Neuronal stem cell (in vitro differentiated cells): ENCODE measurements around the gene IL33.

ENCODE experiments used
- DNase-seq: peaks from one replicate; pipeline ENCODE4 v3.0.0-alpha.2; 2013; ENCODE audit warnings: low spot score
- H2AFZ ChIP-seq: one replicate; pipeline ENCODE4 v1.6.1; 2013; ENCODE audit warnings: mild to moderate bottlenecking, low read length, inconsistent platforms
- H2AK5ac ChIP-seq: 2 replicates; pipeline ENCODE4 v1.6.1; 2013; ENCODE audit warnings: low read depth, mild to moderate bottlenecking, inconsistent platforms, low read length, moderate library complexity, mixed read lengths
- H2BK120ac ChIP-seq: 2 replicates; pipeline ENCODE4 v1.6.1; 2013; ENCODE audit warnings: low read depth, mild to moderate bottlenecking, inconsistent platforms, low read length, moderate library complexity, mixed read lengths
- H2BK12ac ChIP-seq: one replicate; pipeline ENCODE4 v1.6.1; 2013; ENCODE audit warnings: low read length, inconsistent platforms
- H2BK15ac ChIP-seq: 2 replicates; pipeline ENCODE4 v1.6.1; 2013; ENCODE audit warnings: mild to moderate bottlenecking, low read length, inconsistent platforms, mixed read lengths
- H2BK5ac ChIP-seq: one replicate; pipeline ENCODE4 v1.6.1; 2013; ENCODE audit warnings: inconsistent platforms, mild to moderate bottlenecking, low read length, moderate library complexity
- H3K14ac ChIP-seq: one replicate; pipeline ENCODE4 v1.6.1; 2013; ENCODE audit warnings: low read length, inconsistent platforms
- H3K18ac ChIP-seq: 2 replicates; pipeline ENCODE4 v1.6.1; 2013; ENCODE audit warnings: low read length, inconsistent platforms
- H3K23ac ChIP-seq: 2 replicates; pipeline ENCODE4 v1.6.1; 2013; ENCODE audit warnings: low read depth, mild to moderate bottlenecking, mixed read lengths, low read length, inconsistent platforms; ENCODE audit not compliant: poor library complexity
- H3K27ac ChIP-seq: replicated peaks from 3 replicates; pipeline ENCODE4 v1.5.1; 2013; ENCODE audit warnings: low read length, inconsistent platforms
- H3K27me3 ChIP-seq, 3 experiments: 2 replicates each; pipeline ENCODE4 v1.6.1; 2013; ENCODE audit warnings: low read length in 3 of 3, mild to moderate bottlenecking in 2 of 3, inconsistent platforms in 1 of 3, low read depth in 1 of 3, mixed read lengths in 1 of 3, moderate library complexity in 1 of 3; ENCODE audit not compliant: control insufficient read depth in 3 of 3, insufficient read depth in 3 of 3
- H3K36me3 ChIP-seq, 2 donors: replicated peaks in 1 of 2; 2 replicates each; pipeline ENCODE4 v1.6.1; 2013; ENCODE audit warnings: low read length in 2 of 2; ENCODE audit not compliant: control insufficient read depth in 2 of 2, insufficient read depth in 2 of 2
- H3K4ac ChIP-seq: 2 replicates; pipeline ENCODE4 v1.6.1; 2013; ENCODE audit warnings: inconsistent platforms, mild to moderate bottlenecking, low read length, moderate library complexity
- H3K4me1 ChIP-seq, 2 donors: 1 replicate in 1 of 2; 2 replicates in 1 of 2; pipeline ENCODE4 v1.6.1; 2013; ENCODE audit warnings: low read length in 2 of 2, low read depth in 1 of 2; ENCODE audit not compliant: control insufficient read depth in 2 of 2, insufficient read depth in 1 of 2
- H3K4me2 ChIP-seq: one replicate; pipeline ENCODE4 v1.6.1; 2013; ENCODE audit warnings: mild to moderate bottlenecking, low read length, inconsistent platforms; ENCODE audit not compliant: insufficient read depth, poor library complexity, severe bottlenecking
- H3K4me3 ChIP-seq, 2 donors: 2 replicates each; pipeline ENCODE4 v1.5.1; 2013; ENCODE audit warnings: low read length in 2 of 2, mild to moderate bottlenecking in 2 of 2, inconsistent platforms in 1 of 2, moderate library complexity in 1 of 2
- H3K79me1 ChIP-seq: one replicate; pipeline ENCODE4 v1.6.1; 2013; ENCODE audit warnings: low read depth, mild to moderate bottlenecking, inconsistent platforms, low read length, moderate library complexity
- H3K9ac ChIP-seq: one replicate; pipeline ENCODE4 v1.6.1; 2013; ENCODE audit warnings: mild to moderate bottlenecking, low read depth, low read length, inconsistent platforms; ENCODE audit not compliant: poor library complexity
- H3K9me3 ChIP-seq, 2 donors: replicated peaks in 1 of 2; 2 replicates each; pipeline versions ENCODE3 to v1.6.1; 2013; ENCODE audit warnings: low read length in 2 of 2, mild to moderate bottlenecking in 2 of 2, inconsistent platforms in 1 of 2, low read depth in 1 of 2, mixed read lengths in 1 of 2, moderate library complexity in 1 of 2; ENCODE audit not compliant: control insufficient read depth in 2 of 2, insufficient read depth in 1 of 2
- H4K8ac ChIP-seq: one replicate; pipeline ENCODE4 v1.6.1; 2013; ENCODE audit warnings: low read depth, mild to moderate bottlenecking, inconsistent platforms, low read length, moderate library complexity
- H4K91ac ChIP-seq: one replicate; pipeline ENCODE4 v1.6.1; 2013; ENCODE audit warnings: low read length, low read depth, mild to moderate bottlenecking, inconsistent platforms; ENCODE audit not compliant: poor library complexity
- WGBS, 2 donors: extraction: QIAGEN DNeasy Blood & Tissue Kit; methylation state at CpG; one replicate each; pipeline ENCODE4 v1.1.7; 2013; ENCODE audit warnings: missing lambda C conversion rate in 2 of 2, mixed read lengths in 1 of 2; ENCODE audit not compliant: insufficient read length in 2 of 2, insufficient replicate concordance in 1 of 2; ENCODE audit errors: extremely low coverage in 2 of 2; 5-methylcytosine and 5-hydroxymethylcytosine counted together

The IL33 gene

GRCh38 chr9:6195714-6196360, 19.8 kb upstream of the IL33 start:
- Histone ChIP-seq H3K27ac (no peak overlapping the region), H3K14ac (no peak overlapping the region), H3K9me3 (no peaks in the 10 kb centered on the region), H4K8ac (no peak overlapping the region), H3K18ac (no peak overlapping the region), H4K91ac (no peak overlapping the region), H3K4ac (no peak overlapping the region), H3K4me3 (no peak overlapping the region), H2BK5ac (no peak overlapping the region), H3K36me3 (no peaks in the 10 kb centered on the region), H3K79me1 (no peaks in the 10 kb centered on the region), H3K27me3 (no peaks in the 10 kb centered on the region), H2BK12ac (no peak overlapping the region), H2BK15ac (no peak overlapping the region), H3K23ac (no peak overlapping the region), H3K4me2 (no peak overlapping the region), H3K9ac (no peak overlapping the region), H2AK5ac (no peak overlapping the region), H2AFZ (no peak overlapping the region), H3K4me1 (no peaks in the 10 kb centered on the region), H2BK120ac (no peak overlapping the region)
- no peak for DNase-seq
- no CpG with 5 or more reads among the region's 4 CpGs for WGBS, 2 donors

GRCh38 chr9:6197330-6197729, 18.3 kb upstream of the IL33 start:
- Histone ChIP-seq H2BK120ac (no peak overlapping the region), H3K9me3 (no peaks in the 10 kb centered on the region), H4K91ac (no peak overlapping the region), H2BK5ac (no peak overlapping the region), H3K14ac (no peak overlapping the region), H3K79me1 (no peaks in the 10 kb centered on the region), H3K4me3 (no peak overlapping the region), H3K36me3 (no peaks in the 10 kb centered on the region), H3K9ac (no peak overlapping the region), H2AK5ac (no peak overlapping the region), H3K4me2 (no peak overlapping the region), H2BK15ac (no peak overlapping the region), H3K4ac (no peak overlapping the region), H3K18ac (no peak overlapping the region), H3K27me3 (no peaks in the 10 kb centered on the region), H2BK12ac (no peak overlapping the region), H3K23ac (no peak overlapping the region), H3K27ac (no peak overlapping the region), H2AFZ (no peak overlapping the region), H4K8ac (no peak overlapping the region), H3K4me1 (no peaks in the 10 kb centered on the region)
- no CpG with 5 or more reads among the region's 3 CpGs for WGBS, 2 donors
- DNase-seq = peak; percentile 9

- H3K4ac ChIP-seq = no peak overlapping the region
- H3K79me1 ChIP-seq = no peaks in the 10 kb centered on the region
- no peak overlapping the region for H3K4me3 ChIP-seq
- no peak overlapping the region for H4K91ac ChIP-seq
- no peak overlapping the region for H3K23ac ChIP-seq
- no peak overlapping the region for H2BK120ac ChIP-seq
- no peak overlapping the region for H2BK12ac ChIP-seq
- no peak for DNase-seq
- no peak overlapping the region for H3K27ac ChIP-seq
- no peaks in the 10 kb centered on the region for H3K9me3 ChIP-seq
- H2BK5ac ChIP-seq = no peak overlapping the region
- no peak overlapping the region for H3K9ac ChIP-seq
- no peaks in the 10 kb centered on the region for H3K4me1 ChIP-seq
- no CpG with 5 or more reads among the region's 4 CpGs for WGBS, 2 donors
- H2AFZ ChIP-seq = no peak overlapping the region
- H3K27me3 ChIP-seq = no peaks in the 10 kb centered on the region
- no peak overlapping the region for H2BK15ac ChIP-seq
- no peak overlapping the region for H4K8ac ChIP-seq
- H3K14ac ChIP-seq = no peak overlapping the region
- no peak overlapping the region for H3K18ac ChIP-seq
- H3K36me3 ChIP-seq = no peaks in the 10 kb centered on the region
- no peak overlapping the region for H2AK5ac ChIP-seq
- no peak overlapping the region for H3K4me2 ChIP-seq
Measured at GRCh38 chr9:6198251-6198650, 17.4 kb upstream of the IL33 start.

GRCh38 chr9:6199596-6199995, 16.0 kb upstream of the IL33 start:
- Histone ChIP-seq H2BK15ac (no peak overlapping the region), H3K27me3 (no peaks in the 10 kb centered on the region), H2AFZ (no peak overlapping the region), H2BK120ac (no peak overlapping the region), H4K8ac (no peak overlapping the region), H3K79me1 (no peaks in the 10 kb centered on the region), H3K4me2 (no peak overlapping the region), H4K91ac (no peak overlapping the region), H3K9ac (no peak overlapping the region), H3K36me3 (no peaks in the 10 kb centered on the region), H3K27ac (no peak overlapping the region), H2BK12ac (no peak overlapping the region), H2AK5ac (no peak overlapping the region), H3K23ac (no peak overlapping the region), H3K18ac (no peak overlapping the region), H2BK5ac (no peak overlapping the region), H3K4ac (no peak overlapping the region), H3K14ac (no peak overlapping the region), H3K9me3 (no peaks in the 10 kb centered on the region), H3K4me1 (no peaks in the 10 kb centered on the region), H3K4me3 (no peak overlapping the region)
- DNase-seq = no peak
- no CpG with 5 or more reads among the region's 3 CpGs for WGBS, 2 donors
